Activated naive CD4-positive, alpha-beta T cell treated with anti-CD3 and anti-CD28 coated beads for 36 hours (primary cell): ENCODE measurements around the gene MARK4. TPM values are rescaled to one million over a fixed set of nuclear protein-coding genes. Genes with fewer than 3 reads are reported as not detected.

ENCODE experiments used
- CTCF ChIA-PET: fragments of 350-600 bp; sonication (Branson Sonifier 250); formaldehyde crosslinking; loops from one replicate; lab custom pipeline; 2021; ENCODE audit warnings: antibody characterized with exemption; lab: Charles Lee
- DNase-seq: peaks from one replicate; pipeline ENCODE4 v3.0.0-alpha.2; 2020
- H3K27ac Mint-ChIP-seq: one replicate; pipeline ENCODE4 v1.8.0; 2021; ENCODE audit warnings: mild to moderate bottlenecking, mixed read lengths
- H3K27me3 Mint-ChIP-seq: one replicate; pipeline ENCODE4 v1.8.0; 2021; ENCODE audit warnings: low read depth, mixed read lengths
- H3K36me3 Mint-ChIP-seq: one replicate; pipeline ENCODE4 v1.8.0; 2021; ENCODE audit warnings: low read depth, mixed read lengths
- H3K4me1 Mint-ChIP-seq: one replicate; pipeline ENCODE4 v1.8.0; 2021; ENCODE audit warnings: low read depth, mixed read lengths
- H3K4me3 Mint-ChIP-seq: one replicate; pipeline ENCODE4 v1.8.0; 2021; ENCODE audit warnings: mild to moderate bottlenecking, moderate library complexity, mixed read lengths
- H3K9me3 Mint-ChIP-seq: one replicate; pipeline ENCODE4 v1.8.0; 2021; ENCODE audit warnings: mixed read lengths
- intact Hi-C: fragments of 100-400 bp; cut with micrococcal nuclease; formaldehyde crosslinking; loops from one replicate; pipeline ENCODE4 v1.15.1; 2023
- total RNA-seq, 2 experiments: library from RNA; stranded (reverse); gene quantifications; one replicate each; pipeline ENCODE4 v1.2.3, GENCODE V29; 2021

Gene MARK4
- total RNA-seq, 2 experiments from 2014 or later, result 13.0 to 15.7 TPM

DNA sequence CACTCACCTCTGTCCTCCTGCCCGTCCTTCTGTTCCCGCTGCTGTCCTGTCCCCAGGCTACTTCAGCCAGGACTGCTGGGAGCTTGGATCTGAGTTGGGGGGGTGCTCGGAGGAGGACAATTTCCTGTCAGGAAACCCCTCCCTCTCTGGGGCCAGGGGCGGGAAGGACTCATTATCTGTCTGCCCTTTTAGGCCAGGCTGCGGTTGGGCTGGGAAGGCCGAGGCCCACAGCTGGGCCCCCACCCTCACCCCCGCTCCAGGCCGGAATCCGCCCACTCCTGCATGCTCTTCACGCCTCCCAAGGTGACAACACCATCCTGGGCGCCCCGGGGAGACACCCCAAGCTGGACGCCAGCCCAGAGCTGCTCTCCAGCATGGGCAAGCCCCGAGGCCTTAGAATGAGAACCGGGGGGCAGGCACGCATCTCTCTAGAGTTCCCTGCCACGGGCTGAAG is 5.7 kb upstream of the MARK4 start, which contains the start of gene EXOC3L2:
TSS of gene EXOC3L2 (minus strand) at position 74 of the 454 bp plus-strand sequence. CDS start 6,362 bp downstream, outside the sequence.
- Mint-ChIP-seq H3K4me3 (no peak within 1 kb of the TSS), H3K4me1 (peaks cover 2% of the 10 kb centered on the region), H3K36me3 (no peaks in the 10 kb centered on the region), H3K27me3 (peaks cover 10% of the 10 kb centered on the region), H3K9me3 (no peaks in the 10 kb centered on the region), H3K27ac (no peak within 1 kb of the TSS)
- intact Hi-C loops, result loop anchor here (5.0 kb wide), 1 partner anchor 188 kb away; no protein-coding TSS in a partner anchor
- no peak for DNase-seq
- CTCF ChIA-PET, result interaction anchor here (0.9 kb wide), 1 partner anchor 92 kb away, joined by 3 read pairs; no protein-coding TSS in a partner anchor

- intact Hi-C loops, result loop anchor here (5.0 kb wide), 1 partner anchor 189 kb away; no protein-coding TSS in a partner anchor
- Mint-ChIP-seq H3K27me3 (peaks cover 10% of the 10 kb centered on the region), H3K36me3 (no peaks in the 10 kb centered on the region), H3K9me3 (no peaks in the 10 kb centered on the region), H3K4me1 (peaks cover 5% of the 10 kb centered on the region), H3K4me3 (no peak overlapping the region), H3K27ac (no peak overlapping the region)
- DNase-seq, result no peak
- CTCF ChIA-PET, result no interaction called here
Measured at GRCh38 chr19:45245826-45246225, 5.2 kb upstream of the MARK4 start.

DNA sequence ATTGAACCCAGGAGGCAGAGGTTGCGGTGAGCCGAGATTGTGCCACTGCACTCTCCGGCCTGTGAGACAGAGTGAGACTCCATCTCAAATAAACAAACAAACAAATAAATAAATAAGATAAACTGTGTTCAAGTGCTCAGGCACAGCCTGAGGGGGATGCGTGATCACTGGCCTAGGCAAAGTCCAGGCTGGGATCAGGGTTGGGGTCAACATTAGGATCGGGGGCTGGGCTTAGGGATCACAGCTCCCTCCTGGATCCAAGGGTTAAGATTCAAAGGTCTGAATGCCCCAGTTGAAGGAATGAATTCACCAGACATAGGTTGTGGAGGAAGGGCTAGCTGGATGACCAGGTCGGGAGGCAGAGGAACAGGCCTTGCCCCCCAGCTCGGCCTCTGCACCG is 3.9 kb upstream of the MARK4 start:
- no peak for DNase-seq
- peaks cover 10% of the 10 kb centered on the region for H3K27me3 Mint-ChIP-seq
- H3K27ac Mint-ChIP-seq, result no peak overlapping the region
- intact Hi-C loops, result loop anchor here (5.0 kb wide), 1 partner anchor 190 kb away; no protein-coding TSS in a partner anchor
- H3K9me3 Mint-ChIP-seq, result no peaks in the 10 kb centered on the region
- CTCF ChIA-PET, result interaction anchor here (0.6 kb wide), 1 partner anchor 224 kb away, joined by 3 read pairs; no protein-coding TSS in a partner anchor
- no peaks in the 10 kb centered on the region for H3K36me3 Mint-ChIP-seq
- H3K4me3 Mint-ChIP-seq, result no peak overlapping the region
- H3K4me1 Mint-ChIP-seq, result peaks cover 6% of the 10 kb centered on the region

GRCh38 chr19:45249261-45250033 is 1.6 kb upstream of the MARK4 start:
- CTCF ChIA-PET, result interaction anchor here (1.0 to 1.1 kb wide), 4 partner anchors 62 to 124 kb away, joined by 3 to 5 read pairs (median 3); no protein-coding TSS in a partner anchor
- Mint-ChIP-seq H3K4me1 (peaks cover 26% of the 10 kb centered on the region), H3K4me3 (no peak overlapping the region), H3K36me3 (no peaks in the 10 kb centered on the region), H3K9me3 (no peaks in the 10 kb centered on the region), H3K27me3 (peaks cover 6% of the 10 kb centered on the region), H3K27ac (peak overlapping the region; percentile 3)
- no peak for DNase-seq
- intact Hi-C loops, result loop anchor here (2.0 to 5.0 kb wide), 3 partner anchors 89 to 228 kb away; no protein-coding TSS in a partner anchor

DNA sequence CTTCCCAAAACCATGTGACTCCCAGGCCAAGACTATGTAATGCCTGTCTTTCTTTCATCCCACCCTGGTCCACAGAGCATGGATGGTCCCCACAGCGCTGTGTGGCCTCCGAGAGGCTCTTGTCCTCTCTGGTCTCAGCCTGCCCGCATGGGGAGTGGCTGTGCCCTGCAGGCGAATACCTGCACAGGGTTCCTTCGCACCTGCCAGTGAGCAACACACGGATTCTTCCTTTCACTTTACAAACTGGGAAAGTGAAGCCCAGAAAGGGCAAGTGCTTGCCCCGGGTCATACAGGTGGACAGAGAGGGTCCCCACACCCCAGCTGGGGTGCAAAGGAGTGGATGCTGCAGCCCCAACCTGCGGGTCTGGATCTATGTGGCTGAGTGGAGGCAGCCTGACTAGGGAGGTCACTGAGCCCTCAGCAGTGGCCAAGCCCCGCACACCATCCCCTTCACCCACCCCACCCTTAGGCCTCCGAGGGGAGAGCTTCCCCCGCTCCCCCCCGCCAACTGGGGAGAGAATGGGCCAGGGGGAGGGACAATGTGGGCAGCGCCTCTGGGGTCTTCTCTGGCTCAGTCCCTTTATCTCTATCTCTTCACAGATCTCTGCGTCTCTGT is 747 bp upstream of the MARK4 start:
- H3K27ac Mint-ChIP-seq, result no peak overlapping the region
- no peaks in the 10 kb centered on the region for H3K36me3 Mint-ChIP-seq
- H3K4me1 Mint-ChIP-seq, result peaks cover 26% of the 10 kb centered on the region
- CTCF ChIA-PET, result interaction anchor here (0.6 to 1.1 kb wide), 4 partner anchors 63 to 125 kb away, joined by 3 to 5 read pairs (median 3); no protein-coding TSS in a partner anchor
- no peaks in the 10 kb centered on the region for H3K9me3 Mint-ChIP-seq
- H3K27me3 Mint-ChIP-seq, result no peaks in the 10 kb centered on the region
- intact Hi-C loops, result loop anchor here (2.0 to 5.0 kb wide), 2 partner anchors 88 to 227 kb away; no protein-coding TSS in a partner anchor
- DNase-seq, result no peak
- peak overlapping the region; percentile 79 for H3K4me3 Mint-ChIP-seq

- Mint-ChIP-seq H3K9me3 (no peaks in the 10 kb centered on the region), H3K27me3 (no peaks in the 10 kb centered on the region), H3K4me3 (peak overlapping the region; percentile 67), H3K27ac (no peak overlapping the region), H3K4me1 (peaks cover 27% of the 10 kb centered on the region), H3K36me3 (no peaks in the 10 kb centered on the region)
- CTCF ChIA-PET, result no interaction called here
- DNase-seq, result peak; percentile 15
- intact Hi-C loops, result loop anchor here (2.0 to 5.0 kb wide), 2 partner anchors 87 to 226 kb away; no protein-coding TSS in a partner anchor
Measured at GRCh38 chr19:45251452-45252354, 632 bp downstream of the MARK4 start.

- peak; percentile 14 for DNase-seq
- peak overlapping the region; percentile 67 for H3K4me3 Mint-ChIP-seq
- intact Hi-C loops, result loop anchor here (5.0 kb wide), 1 partner anchor 224 kb away; no protein-coding TSS in a partner anchor
- H3K27me3 Mint-ChIP-seq, result no peaks in the 10 kb centered on the region
- H3K36me3 Mint-ChIP-seq, result no peaks in the 10 kb centered on the region
- peaks cover 27% of the 10 kb centered on the region for H3K4me1 Mint-ChIP-seq
- no peak overlapping the region for H3K27ac Mint-ChIP-seq
- no peaks in the 10 kb centered on the region for H3K9me3 Mint-ChIP-seq
- CTCF ChIA-PET, result no interaction called here
Measured at GRCh38 chr19:45253396-45254027, 2.4 kb downstream of the MARK4 start.

DNA sequence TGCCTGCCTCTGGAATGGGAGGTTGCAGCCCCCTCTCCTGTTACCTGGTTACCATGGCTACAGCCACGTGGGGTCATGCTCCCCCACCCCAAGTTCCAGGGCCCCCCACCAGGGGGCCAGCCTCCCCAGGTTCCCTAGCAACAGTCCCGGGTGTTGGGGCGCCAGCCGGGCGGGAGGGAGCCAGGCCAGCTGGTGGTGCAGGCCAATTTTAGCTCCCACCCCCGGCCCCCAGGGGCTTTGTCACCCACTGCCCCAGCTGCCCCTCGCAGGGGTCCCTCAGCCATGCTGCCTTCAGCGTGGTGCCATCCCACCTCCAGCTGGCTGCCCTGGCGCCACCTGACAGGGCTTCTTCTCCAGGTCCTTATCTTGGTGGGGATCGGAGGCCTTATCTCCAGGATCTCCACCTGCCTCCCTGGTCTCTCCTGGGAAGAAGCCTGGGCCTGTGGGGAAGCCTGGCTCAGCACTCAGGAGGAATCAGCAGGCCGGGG is 3.0 kb downstream of the MARK4 start:
- CTCF ChIA-PET, result interaction anchor here (0.8 kb wide), 1 partner anchor 85 kb away, joined by 4 read pairs; no protein-coding TSS in a partner anchor
- peaks cover 27% of the 10 kb centered on the region for H3K4me1 Mint-ChIP-seq
- H3K27me3 Mint-ChIP-seq, result no peaks in the 10 kb centered on the region
- DNase-seq, result no peak
- no peaks in the 10 kb centered on the region for H3K9me3 Mint-ChIP-seq
- H3K4me3 Mint-ChIP-seq, result no peak overlapping the region
- H3K27ac Mint-ChIP-seq, result no peak overlapping the region
- intact Hi-C loops, result loop anchor here (5.0 kb wide), 1 partner anchor 223 kb away; no protein-coding TSS in a partner anchor
- no peaks in the 10 kb centered on the region for H3K36me3 Mint-ChIP-seq

DNA sequence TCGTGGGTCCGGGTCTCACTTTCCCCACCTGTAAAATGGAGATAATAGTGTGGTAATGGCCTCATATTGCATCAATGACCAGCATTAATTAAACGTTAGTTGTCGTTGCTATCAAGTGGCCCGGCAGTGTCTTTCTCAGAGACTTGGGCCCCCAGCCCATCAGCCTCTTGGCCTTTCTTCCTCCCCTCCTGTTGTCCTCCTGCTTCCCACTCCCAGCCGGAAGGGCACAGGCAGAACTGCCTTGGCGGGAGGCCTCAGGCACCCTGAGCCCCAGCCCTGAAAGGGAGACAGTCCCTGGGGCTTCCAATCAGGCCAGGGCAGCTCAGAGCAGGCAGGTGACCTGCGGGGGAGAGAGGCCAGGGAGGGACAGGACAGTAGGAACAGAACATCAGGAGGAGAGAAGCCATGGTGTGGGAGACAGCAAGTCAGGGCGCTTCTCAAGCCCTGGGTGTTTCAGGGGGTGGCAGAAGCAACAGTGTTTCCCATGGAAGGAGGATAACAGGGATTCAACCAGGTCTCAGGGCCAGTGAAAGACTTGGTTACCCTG is 4.6 kb downstream of the MARK4 start:
- H3K36me3 Mint-ChIP-seq, result no peaks in the 10 kb centered on the region
- H3K4me3 Mint-ChIP-seq, result no peak overlapping the region
- H3K4me1 Mint-ChIP-seq, result peaks cover 24% of the 10 kb centered on the region
- no peak for DNase-seq
- H3K9me3 Mint-ChIP-seq, result no peaks in the 10 kb centered on the region
- H3K27ac Mint-ChIP-seq, result no peak overlapping the region
- CTCF ChIA-PET, result no interaction called here
- intact Hi-C loops, result no loop called here
- H3K27me3 Mint-ChIP-seq, result no peaks in the 10 kb centered on the region

DNA sequence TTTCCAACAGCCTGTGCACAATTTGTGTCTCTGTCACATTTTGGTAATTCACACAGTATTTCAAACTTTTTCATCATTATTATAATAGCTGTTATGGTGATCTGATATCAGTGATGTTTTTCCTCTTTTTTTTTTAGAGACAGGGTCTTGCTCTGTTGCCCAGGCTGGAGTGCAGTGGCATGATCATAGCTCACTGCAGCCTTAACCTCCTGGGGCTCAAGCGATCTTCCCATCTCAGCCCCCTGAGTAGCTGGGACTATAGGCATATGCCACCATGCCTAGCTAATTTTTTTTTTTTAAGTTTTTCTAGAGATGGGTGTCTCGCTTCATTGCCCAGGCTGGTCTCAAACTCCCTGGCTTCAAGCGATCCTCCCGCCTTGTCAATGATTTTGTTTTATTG is 5.8 kb downstream of the MARK4 start:
- H3K27ac Mint-ChIP-seq, result no peak overlapping the region
- intact Hi-C loops, result no loop called here
- CTCF ChIA-PET, result interaction anchor here (0.6 kb wide), 1 partner anchor 80 kb away, joined by 3 read pairs; no protein-coding TSS in a partner anchor
- no peak for DNase-seq
- no peaks in the 10 kb centered on the region for H3K9me3 Mint-ChIP-seq
- no peaks in the 10 kb centered on the region for H3K27me3 Mint-ChIP-seq
- no peaks in the 10 kb centered on the region for H3K36me3 Mint-ChIP-seq
- peaks cover 22% of the 10 kb centered on the region for H3K4me1 Mint-ChIP-seq
- H3K4me3 Mint-ChIP-seq, result no peak overlapping the region

- Mint-ChIP-seq H3K27me3 (no peaks in the 10 kb centered on the region), H3K4me1 (peaks cover 4% of the 10 kb centered on the region), H3K4me3 (no peak overlapping the region), H3K9me3 (no peaks in the 10 kb centered on the region), H3K36me3 (no peaks in the 10 kb centered on the region), H3K27ac (no peak overlapping the region)
- intact Hi-C loops, result no loop called here
- DNase-seq, result no peak
- CTCF ChIA-PET, result no interaction called here
Measured at GRCh38 chr19:45258862-45259261, 7.8 kb downstream of the MARK4 start.
